Activated CD4-positive, alpha-beta T cell treated with anti-CD3 and anti-CD28 coated beads, Interleukin-2, amount 10 ng/mL, durations not matched to agents 7 days and 5 days (primary cell): Measurements from ENCODE around the gene EPAS1. TPM values are rescaled to one million over a fixed set of nuclear protein-coding genes. Genes with fewer than 3 reads are reported as not detected.

Source experiments
- CTCF ChIA-PET: fragments of 350-600 bp; sonication (Branson Sonifier 250); formaldehyde crosslinking; loops from one replicate; lab custom pipeline; 2021; ENCODE audit warnings: antibody characterized with exemption; lab: Charles Lee
- POLR2A ChIA-PET: fragments of 350-600 bp; sonication (Branson Sonifier 250); formaldehyde crosslinking; loops from one replicate; lab custom pipeline; 2021; ENCODE audit warnings: antibody characterized with exemption; lab: Charles Lee
- DNase-seq: peaks from one replicate; pipeline ENCODE4 v3.0.0-alpha.2; 2020
- H3K27ac Mint-ChIP-seq: one replicate; pipeline ENCODE4 v1.8.0; 2021; ENCODE audit warnings: mild to moderate bottlenecking, moderate library complexity, mixed read lengths
- H3K27me3 Mint-ChIP-seq: one replicate; pipeline ENCODE4 v1.8.0; 2021; ENCODE audit warnings: mixed read lengths
- H3K36me3 Mint-ChIP-seq: one replicate; pipeline ENCODE4 v1.8.0; 2021; ENCODE audit warnings: low read depth, mixed read lengths
- H3K4me1 Mint-ChIP-seq: one replicate; pipeline ENCODE4 v1.8.0; 2021; ENCODE audit warnings: mixed read lengths
- H3K4me3 Mint-ChIP-seq: one replicate; pipeline ENCODE4 v1.8.0; 2021; ENCODE audit warnings: mild to moderate bottlenecking, moderate library complexity, mixed read lengths
- H3K9me3 Mint-ChIP-seq: one replicate; pipeline ENCODE4 v1.8.0; 2021; ENCODE audit warnings: mixed read lengths
- total RNA-seq, 2 experiments: library from RNA; stranded (reverse); gene quantifications; one replicate each; pipeline ENCODE4 v1.2.3, GENCODE V29; 2021

EPAS1 gene
- total RNA-seq, 2 experiments from 2014 or later: 6.9 to 7.9 TPM

DNA sequence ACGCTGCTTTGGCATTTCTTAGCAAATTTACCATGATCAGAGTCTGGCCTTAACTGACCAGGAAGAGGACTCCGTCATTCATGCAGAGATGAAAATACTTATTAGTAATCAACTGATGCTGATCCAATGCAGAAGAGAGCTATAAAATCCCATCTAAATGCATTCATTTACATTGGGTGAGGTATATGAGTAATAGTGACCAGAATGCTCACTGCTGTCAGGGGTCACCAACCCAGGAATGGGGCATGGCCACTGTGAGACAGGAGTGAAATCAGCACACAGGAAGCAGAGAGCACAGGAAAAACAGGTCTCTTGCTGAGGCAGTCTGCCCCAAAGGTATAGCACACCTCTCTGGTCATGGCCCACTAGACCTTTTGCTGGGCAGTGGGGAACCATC, 114.0 kb downstream of the EPAS1 start:
- no peaks in the 10 kb centered on the region for H3K9me3 Mint-ChIP-seq
- no peaks in the 10 kb centered on the region for H3K4me1 Mint-ChIP-seq
- no peaks in the 10 kb centered on the region for H3K27me3 Mint-ChIP-seq
- DNase-seq: no peak
- H3K4me3 Mint-ChIP-seq: no peak overlapping the region
- no peak overlapping the region for H3K27ac Mint-ChIP-seq
- POLR2A ChIA-PET: no interaction called here
- CTCF ChIA-PET: interaction anchor here (0.8 kb wide), 1 partner anchor 33 kb away, joined by 3 read pairs; no protein-coding TSS in a partner anchor
- H3K36me3 Mint-ChIP-seq: no peaks in the 10 kb centered on the region

DNA sequence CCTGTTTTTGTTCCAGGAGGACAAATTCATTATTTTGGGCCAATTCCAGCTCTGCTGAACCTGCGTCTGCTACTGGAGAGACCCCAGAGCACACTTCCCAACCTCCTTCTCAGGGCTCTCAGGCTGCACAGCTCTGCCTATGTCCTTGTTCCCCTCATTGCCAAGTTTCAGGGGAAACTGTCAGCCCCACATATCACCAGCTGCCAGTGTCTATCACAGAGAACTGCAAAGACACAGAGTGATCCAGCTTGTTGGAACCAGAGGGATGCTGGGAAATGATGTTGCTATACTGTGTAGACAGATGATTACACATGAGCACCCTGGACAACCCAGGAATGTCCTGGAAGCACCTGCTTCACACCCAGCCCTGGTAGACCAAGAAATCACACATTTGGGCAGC, 114.8 kb downstream of the EPAS1 start:
- Mint-ChIP-seq H3K36me3 (no peaks in the 10 kb centered on the region), H3K4me1 (no peaks in the 10 kb centered on the region), H3K4me3 (no peak overlapping the region), H3K27me3 (no peaks in the 10 kb centered on the region), H3K9me3 (peaks cover 2% of the 10 kb centered on the region), H3K27ac (no peak overlapping the region)
- POLR2A ChIA-PET: no interaction called here
- DNase-seq: no peak
- CTCF ChIA-PET: interaction anchor here (0.6 kb wide), 1 partner anchor 52 kb away, joined by 3 read pairs; no protein-coding TSS in a partner anchor

DNA sequence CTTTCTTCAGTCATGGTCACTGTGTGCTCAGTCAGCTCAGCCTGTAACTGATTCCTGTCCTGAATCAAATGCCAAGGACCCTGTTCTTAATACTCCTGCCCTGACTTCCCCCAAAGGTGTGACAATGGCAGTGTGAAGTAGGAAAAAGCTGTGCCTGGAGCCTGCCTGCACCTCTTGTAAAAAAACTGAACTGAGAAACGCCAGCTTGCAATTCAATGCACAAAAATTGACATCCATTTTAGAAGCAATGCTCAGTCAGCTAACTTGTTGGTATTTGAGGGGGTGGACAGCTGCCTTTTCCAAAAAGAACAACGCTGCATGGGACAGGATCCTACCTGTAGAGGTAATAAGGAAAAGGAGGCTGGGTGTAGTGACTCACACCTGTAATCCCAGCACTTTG, 115.9 kb downstream of the EPAS1 start:
- ChIA-PET POLR2A (no interaction called here), CTCF (interaction anchor here (0.6 to 0.8 kb wide), 2 partner anchors 76 to 762 kb away, joined by 3 to 5 read pairs; partner anchors contain the start of gene PRKCE)
- Mint-ChIP-seq H3K9me3 (peaks cover 9% of the 10 kb centered on the region), H3K4me1 (no peaks in the 10 kb centered on the region), H3K4me3 (no peak overlapping the region), H3K36me3 (no peaks in the 10 kb centered on the region), H3K27me3 (no peaks in the 10 kb centered on the region), H3K27ac (no peak overlapping the region)
- no peak for DNase-seq

DNA sequence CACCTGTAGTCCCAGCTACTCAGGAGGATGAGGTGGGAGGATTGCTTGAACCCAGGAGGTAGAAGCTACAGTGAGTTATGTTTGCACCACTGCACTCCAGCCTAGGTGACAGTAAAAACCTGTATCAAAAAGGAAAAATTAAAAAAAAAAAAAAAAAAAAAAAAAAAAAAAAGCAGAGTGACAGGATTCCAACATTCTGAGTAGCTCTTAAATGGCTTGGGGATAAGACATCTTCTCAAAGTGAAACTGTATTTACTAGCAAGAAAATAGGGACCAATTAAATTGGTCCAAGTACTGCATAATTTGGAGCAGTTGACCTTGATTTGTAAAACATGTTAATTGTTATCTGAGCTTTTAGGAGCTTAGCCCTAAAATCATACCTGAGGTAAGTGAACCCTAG, 116.4 kb downstream of the EPAS1 start:
- Mint-ChIP-seq H3K27ac (no peak overlapping the region), H3K9me3 (peaks cover 11% of the 10 kb centered on the region), H3K27me3 (no peaks in the 10 kb centered on the region), H3K4me1 (no peaks in the 10 kb centered on the region), H3K36me3 (no peaks in the 10 kb centered on the region), H3K4me3 (no peak overlapping the region)
- POLR2A ChIA-PET: no interaction called here
- DNase-seq: no peak
- CTCF ChIA-PET: interaction anchor here (0.5 to 0.8 kb wide), 4 partner anchors 76 to 762 kb away, joined by 3 to 5 read pairs (median 4); partner anchors contain the start of gene PRKCE

DNA sequence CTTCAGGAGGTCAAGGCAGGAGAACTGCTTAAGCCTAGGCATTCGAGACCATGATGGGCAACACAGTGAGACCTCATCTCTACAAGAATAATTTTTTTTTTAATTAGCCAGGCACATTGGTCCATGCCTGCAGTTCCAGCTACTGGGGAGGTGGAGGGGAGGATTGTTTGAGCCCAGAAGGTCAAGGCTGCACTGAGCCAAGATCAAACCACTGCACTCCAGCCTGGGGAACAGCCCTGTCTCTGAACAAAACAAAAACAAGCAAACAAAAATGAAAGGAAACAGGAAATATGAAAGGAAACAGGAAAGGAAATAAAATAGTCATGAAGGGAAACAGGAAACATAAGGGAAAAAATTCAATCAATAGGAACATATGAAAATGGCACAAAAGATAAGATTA, 117.5 kb downstream of the EPAS1 start:
- no peak overlapping the region for H3K4me3 Mint-ChIP-seq
- ChIA-PET POLR2A (no interaction called here), CTCF (no interaction called here)
- H3K9me3 Mint-ChIP-seq: peaks cover 11% of the 10 kb centered on the region
- no peaks in the 10 kb centered on the region for H3K27me3 Mint-ChIP-seq
- no peak for DNase-seq
- H3K4me1 Mint-ChIP-seq: no peaks in the 10 kb centered on the region
- no peaks in the 10 kb centered on the region for H3K36me3 Mint-ChIP-seq
- no peak overlapping the region for H3K27ac Mint-ChIP-seq

DNA sequence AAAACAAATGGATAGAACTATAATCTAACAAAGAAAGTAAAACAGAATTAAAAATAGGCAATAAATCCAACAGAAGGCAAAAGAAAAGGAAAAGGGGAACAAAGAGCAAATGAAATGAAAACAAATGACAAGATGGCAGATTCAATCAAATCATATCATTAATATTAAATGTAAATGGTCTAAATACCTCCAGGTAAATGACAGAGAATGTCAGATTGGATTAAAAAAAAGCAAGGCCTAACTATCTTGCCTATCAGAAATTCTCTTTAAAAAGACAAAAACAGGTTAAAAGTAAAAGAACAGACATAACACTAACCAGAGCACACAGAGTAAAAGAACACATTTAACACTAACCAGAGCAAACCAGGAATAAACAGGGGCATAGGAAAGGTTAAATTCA, 119.1 kb downstream of the EPAS1 start:
- H3K4me3 Mint-ChIP-seq: no peak overlapping the region
- no peak for DNase-seq
- CTCF ChIA-PET: no interaction called here

DNA sequence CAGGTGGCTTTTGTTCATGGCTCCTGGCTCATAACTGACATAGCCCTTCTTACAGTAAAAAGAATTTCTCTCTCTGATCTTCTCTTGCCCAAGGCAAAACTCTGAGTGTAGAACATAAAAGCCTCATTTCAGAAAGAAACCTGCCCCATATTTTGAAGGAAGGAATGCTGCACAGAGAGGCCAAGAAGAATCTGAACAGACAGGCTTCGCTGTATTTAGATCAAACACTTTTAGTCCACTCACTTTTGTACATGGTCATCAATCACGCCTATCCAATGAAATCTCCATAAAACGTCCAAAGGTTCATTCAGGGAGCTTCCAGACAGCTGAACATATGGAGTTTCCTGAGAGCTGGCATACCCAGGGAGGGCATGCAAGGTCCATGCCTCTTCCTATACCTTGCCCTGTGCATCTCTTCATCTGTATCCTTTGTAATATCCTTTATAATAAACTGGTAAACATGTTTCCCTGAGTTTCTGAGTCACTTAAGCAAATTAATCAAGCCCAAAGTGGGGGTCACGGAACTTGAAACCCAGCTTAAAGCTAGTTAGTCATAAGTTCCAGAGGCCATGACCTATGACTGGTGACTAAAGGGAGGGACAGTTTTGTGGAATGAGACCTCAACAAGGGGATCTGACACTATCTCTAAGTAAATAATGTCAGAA, 119.7 kb downstream of the EPAS1 start:
- Mint-ChIP-seq H3K4me3 (no peak overlapping the region), H3K27me3 (peaks cover 3% of the 10 kb centered on the region), H3K9me3 (peaks cover 11% of the 10 kb centered on the region), H3K4me1 (no peaks in the 10 kb centered on the region), H3K36me3 (no peaks in the 10 kb centered on the region), H3K27ac (no peak overlapping the region)
- POLR2A ChIA-PET: no interaction called here
- CTCF ChIA-PET: no interaction called here
- DNase-seq: no peak

More for the DNA sequence above, 119.1 kb downstream of the EPAS1 start:
- POLR2A ChIA-PET: no interaction called here
- Mint-ChIP-seq H3K27me3 (peaks cover 1% of the 10 kb centered on the region), H3K9me3 (peaks cover 11% of the 10 kb centered on the region), H3K4me1 (no peaks in the 10 kb centered on the region), H3K27ac (no peak overlapping the region), H3K36me3 (no peaks in the 10 kb centered on the region)

DNA sequence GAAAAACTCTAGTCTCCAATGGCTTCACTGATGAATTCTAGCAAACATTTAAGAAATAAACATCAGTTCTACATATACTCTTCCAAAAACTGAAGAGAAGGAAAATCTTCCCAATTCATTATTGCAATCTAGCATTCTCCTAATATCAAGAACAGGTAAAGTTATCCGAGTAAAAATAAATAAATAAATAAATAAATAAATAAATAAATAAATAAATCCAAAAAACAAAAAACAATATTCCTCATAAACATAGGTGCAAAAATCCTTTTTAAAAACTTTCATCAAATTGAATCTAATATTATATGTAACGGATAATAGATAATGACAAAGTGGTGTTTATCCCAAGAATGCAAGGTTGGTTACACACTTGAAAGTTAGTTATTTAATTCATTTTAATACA, 123.7 kb downstream of the EPAS1 start:
- ChIA-PET POLR2A (no interaction called here), CTCF (no interaction called here)
- no peaks in the 10 kb centered on the region for H3K4me1 Mint-ChIP-seq
- H3K36me3 Mint-ChIP-seq: no peaks in the 10 kb centered on the region
- no peak overlapping the region for H3K4me3 Mint-ChIP-seq
- peaks cover 11% of the 10 kb centered on the region for H3K9me3 Mint-ChIP-seq
- no peak for DNase-seq
- H3K27ac Mint-ChIP-seq: no peak overlapping the region
- peaks cover 3% of the 10 kb centered on the region for H3K27me3 Mint-ChIP-seq

DNA sequence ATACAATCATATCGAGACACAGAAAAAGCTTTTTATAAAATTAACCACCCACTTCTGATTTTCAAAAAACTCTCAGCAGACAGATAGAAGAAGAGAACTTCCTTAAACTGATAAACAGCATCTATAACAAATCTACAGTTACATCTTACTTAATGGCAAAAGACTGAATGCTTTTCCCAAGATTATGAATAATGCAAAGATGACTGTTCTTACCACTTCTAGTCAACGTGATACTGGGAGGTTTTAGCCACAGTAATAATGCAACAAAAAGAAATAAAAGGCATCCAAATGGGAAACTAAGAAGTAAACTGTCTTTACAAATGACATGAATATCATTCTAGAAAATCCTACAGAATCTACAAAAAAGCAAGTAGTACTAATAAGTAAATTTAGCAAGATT, 124.2 kb downstream of the EPAS1 start:
- Mint-ChIP-seq H3K4me1 (no peaks in the 10 kb centered on the region), H3K36me3 (no peaks in the 10 kb centered on the region), H3K27ac (no peak overlapping the region), H3K9me3 (peaks cover 10% of the 10 kb centered on the region), H3K27me3 (peaks cover 3% of the 10 kb centered on the region), H3K4me3 (no peak overlapping the region)
- DNase-seq: no peak
- ChIA-PET POLR2A (no interaction called here), CTCF (no interaction called here)

DNA sequence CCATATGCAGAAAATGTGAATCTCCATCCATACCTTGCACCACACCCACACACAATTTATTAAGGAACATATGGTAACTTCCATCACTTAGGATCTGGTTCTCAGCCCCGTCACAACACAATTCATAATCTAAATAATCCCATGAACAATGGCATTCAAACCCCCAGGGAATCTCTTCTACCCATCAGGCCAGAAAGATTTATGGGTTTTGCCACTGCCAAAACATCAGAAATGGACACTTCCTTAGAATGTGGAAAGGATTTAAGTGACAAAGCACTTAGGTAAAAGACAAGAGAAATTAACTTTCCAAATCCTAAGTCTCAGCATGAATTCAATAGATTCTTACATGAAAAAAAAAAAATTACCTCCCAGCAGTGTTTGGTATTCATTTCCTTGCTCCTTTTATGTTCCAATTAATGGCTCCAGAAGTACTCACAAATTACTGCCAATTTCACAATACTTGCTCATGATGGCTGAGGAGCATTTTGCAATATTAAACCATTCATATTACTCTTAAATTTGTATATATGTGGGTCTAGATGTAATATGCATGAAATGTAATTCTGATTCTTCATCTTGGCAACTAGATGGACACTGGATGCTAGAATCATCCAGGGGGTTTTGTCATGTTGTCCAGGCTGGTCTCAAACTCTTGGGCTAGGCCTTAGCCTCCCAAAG, 125.6 kb downstream of the EPAS1 start:
- Mint-ChIP-seq H3K27ac (no peak overlapping the region), H3K9me3 (peaks cover 4% of the 10 kb centered on the region), H3K36me3 (no peaks in the 10 kb centered on the region), H3K4me3 (no peak overlapping the region), H3K4me1 (no peaks in the 10 kb centered on the region), H3K27me3 (peaks cover 3% of the 10 kb centered on the region)
- ChIA-PET POLR2A (no interaction called here), CTCF (interaction anchor here (0.6 to 1.5 kb wide), 2 partner anchors 28 to 355 kb away, joined by 3 to 4 read pairs; no protein-coding TSS in a partner anchor)
- DNase-seq: no peak

DNA sequence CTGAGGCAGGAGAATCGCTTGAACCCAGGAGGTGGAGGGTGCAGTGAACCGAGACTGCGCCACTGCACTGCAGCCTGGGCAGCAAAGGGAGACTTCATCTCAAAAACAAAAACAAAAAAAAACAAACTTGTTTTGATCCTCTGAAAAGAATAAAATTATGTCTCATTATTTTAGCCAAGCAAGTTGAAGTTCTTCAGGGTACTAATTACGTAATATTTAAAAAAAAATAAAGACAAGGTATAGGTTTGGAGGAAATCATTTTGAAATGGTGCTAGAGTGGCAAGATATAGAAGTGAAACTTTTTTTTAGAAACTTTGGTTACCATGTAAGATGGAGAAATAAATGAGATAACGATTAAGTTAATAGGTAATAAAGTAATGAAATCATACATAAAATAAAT, 127.7 kb downstream of the EPAS1 start:
- peaks cover 3% of the 10 kb centered on the region for H3K27me3 Mint-ChIP-seq
- ChIA-PET POLR2A (no interaction called here), CTCF (interaction anchor here (0.6 kb wide), 2 partner anchors 15 to 29 kb away, joined by 3 read pairs; no protein-coding TSS in a partner anchor)
- no peaks in the 10 kb centered on the region for H3K4me1 Mint-ChIP-seq
- H3K36me3 Mint-ChIP-seq: no peaks in the 10 kb centered on the region
- no peak overlapping the region for H3K27ac Mint-ChIP-seq
- H3K4me3 Mint-ChIP-seq: no peak overlapping the region
- no peaks in the 10 kb centered on the region for H3K9me3 Mint-ChIP-seq
- DNase-seq: no peak

DNA sequence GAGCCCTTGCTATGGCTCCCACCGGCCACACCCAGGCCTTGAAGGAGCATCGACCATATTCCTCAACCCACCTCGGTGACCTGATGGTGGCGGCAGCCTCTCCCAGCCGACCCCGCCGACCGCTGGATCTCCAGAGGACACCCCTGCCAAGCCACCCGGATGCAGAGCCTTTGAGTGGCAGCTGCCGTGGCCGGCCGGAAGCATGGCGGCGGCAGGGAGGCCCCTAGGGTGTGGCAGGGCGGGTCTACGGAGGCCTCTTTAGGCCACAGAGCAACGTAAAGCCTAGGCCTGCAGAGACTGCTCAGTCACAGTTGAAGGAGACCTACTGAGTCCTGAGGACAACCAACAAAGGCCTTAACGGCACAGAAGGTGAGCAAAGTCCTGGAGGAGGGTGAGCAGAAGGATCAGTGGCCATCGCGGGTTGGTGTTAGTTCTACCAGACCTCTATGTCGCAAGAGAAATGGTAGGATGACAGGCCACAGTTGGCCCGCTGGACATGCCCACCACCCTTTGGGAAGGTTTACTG, 131.8 kb downstream of the EPAS1 start:
- no peaks in the 10 kb centered on the region for H3K36me3 Mint-ChIP-seq
- no peak for DNase-seq
- no peaks in the 10 kb centered on the region for H3K9me3 Mint-ChIP-seq
- no peak overlapping the region for H3K4me3 Mint-ChIP-seq
- H3K27me3 Mint-ChIP-seq: peaks cover 3% of the 10 kb centered on the region
- ChIA-PET POLR2A (no interaction called here), CTCF (no interaction called here)
- H3K4me1 Mint-ChIP-seq: peaks cover 10% of the 10 kb centered on the region
- no peak overlapping the region for H3K27ac Mint-ChIP-seq

DNA sequence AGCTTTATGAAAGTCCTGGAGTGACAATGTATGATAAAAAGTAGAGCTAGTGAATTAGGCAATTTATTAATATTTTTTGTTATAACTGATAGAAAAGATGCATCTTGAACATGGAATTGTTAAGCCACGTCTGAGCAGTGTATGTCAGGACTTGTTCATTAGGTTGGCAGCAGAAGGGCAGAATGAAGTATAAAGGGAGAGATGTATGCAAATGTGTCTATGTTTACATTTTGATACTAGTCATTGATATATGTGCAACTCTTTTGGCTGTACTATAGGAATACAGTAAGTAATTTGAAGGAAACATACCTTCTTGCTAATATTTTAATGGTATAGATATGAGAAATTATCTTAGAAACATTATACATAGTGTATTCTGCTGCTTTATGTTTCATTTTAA, 133.2 kb downstream of the EPAS1 start:
- H3K4me3 Mint-ChIP-seq: no peak overlapping the region
- no peaks in the 10 kb centered on the region for H3K9me3 Mint-ChIP-seq
- POLR2A ChIA-PET: interaction anchor here (0.6 to 0.7 kb wide), 3 partner anchors 8 to 428 kb away, joined by 3 to 6 read pairs (median 3); no protein-coding TSS in a partner anchor
- no peaks in the 10 kb centered on the region for H3K36me3 Mint-ChIP-seq
- H3K27ac Mint-ChIP-seq: no peak overlapping the region
- CTCF ChIA-PET: no interaction called here
- H3K4me1 Mint-ChIP-seq: peaks cover 10% of the 10 kb centered on the region
- H3K27me3 Mint-ChIP-seq: peaks cover 3% of the 10 kb centered on the region
- no peak for DNase-seq
